ENCODE results near the gene TAS2R4. TPM values are rescaled to one million over a fixed set of nuclear protein-coding genes. Genes with fewer than 3 reads are reported as not detected.

TAS2R4 gene
- total RNA-seq, 1 donor from 2014 or later: 1.9 TPM

Other genes with a start within 250 kb of the TAS2R4 start
- 35.1 and 39.3 TPM in 2 replicates for gene AGK, start 225.3 kb upstream of the TAS2R4 start, total RNA-seq
- 49.1 and 58.1 TPM in 2 replicates for gene DENND11, start 74.5 kb upstream of the TAS2R4 start, total RNA-seq
- not detected in 2 replicates for gene WEE2, start 68.3 kb upstream of the TAS2R4 start, total RNA-seq
- 122 and 146 TPM in 2 replicates for gene SSBP1, start 38.3 kb upstream of the TAS2R4 start, total RNA-seq
- gene TAS2R3, start 12.6 kb upstream of the TAS2R4 start, total RNA-seq: 2.8 and 3.3 TPM in 2 replicates
- 1.1 and 1.5 TPM in 2 replicates for gene TAS2R5, start 13.5 kb downstream of the TAS2R4 start, total RNA-seq
- not detected in 2 replicates for gene PRSS37, start 64.8 kb downstream of the TAS2R4 start, total RNA-seq
- not detected in 2 replicates for gene OR9A4, start 139.7 kb downstream of the TAS2R4 start, total RNA-seq
- 0.20 and 0.35 TPM in 2 replicates for gene CLEC5A, start 170.3 kb downstream of the TAS2R4 start, total RNA-seq
- gene TAS2R38, start 197.1 kb downstream of the TAS2R4 start, total RNA-seq: not detected in 2 replicates
- gene MGAM, start 219.2 kb downstream of the TAS2R4 start, total RNA-seq: 0.04 and 0.15 TPM in 2 replicates